ENCODE results near the gene CCDC177. TPM values are rescaled to one million over a fixed set of nuclear protein-coding genes. Genes with fewer than 3 reads are reported as not detected.

Gene CCDC177
- total and polyA plus RNA-seq, 4 donors: 0.08 TPM; not detected in 3

Other genes starting within 250 kb of the CCDC177 start
- gene ERH, start 176.6 kb downstream of the CCDC177 start, total RNA-seq: 10 to 100 TPM; 56.5 to 78.0 TPM
- gene ERH, start 176.6 kb downstream of the CCDC177 start, polyA plus RNA-seq: 10 to 100 TPM; 49.2 to 70.3 TPM
- gene SLC39A9, start 176.2 kb downstream of the CCDC177 start, total RNA-seq: 100 to 1,000 TPM in 1 of 2 donors, 10 to 100 TPM in 1; 55.6 to 140 TPM
- gene SLC39A9, start 176.2 kb downstream of the CCDC177 start, polyA plus RNA-seq: 10 to 100 TPM; 28.7 to 30.6 TPM
- gene PLEKHD1, start 90.1 kb downstream of the CCDC177 start, total RNA-seq: under 1 TPM; 0.05 to 0.08 TPM
- gene PLEKHD1, start 90.1 kb downstream of the CCDC177 start, polyA plus RNA-seq: under 1 TPM in 1 of 2 donors, not detected in 1; 0.06 TPM
- gene SUSD6, start 36.7 kb upstream of the CCDC177 start, total RNA-seq: 10 to 100 TPM in 1 of 2 donors, 1 to 10 TPM in 1; 7.9 to 10.8 TPM
- 1 to 10 TPM; 6.8 to 7.4 TPM for gene SUSD6, start 36.7 kb upstream of the CCDC177 start, polyA plus RNA-seq
- gene SRSF5, start 192.3 kb upstream of the CCDC177 start, total RNA-seq: 100 to 1,000 TPM in 1 of 2 donors, 10 to 100 TPM in 1; 74.4 to 254 TPM
- 100 to 1,000 TPM in 1 of 2 donors, 10 to 100 TPM in 1; 89.7 to 205 TPM for gene SRSF5, start 192.3 kb upstream of the CCDC177 start, polyA plus RNA-seq
- gene SLC10A1, start 222.4 kb upstream of the CCDC177 start, total RNA-seq: 10 to 100 TPM in 1 of 2 donors, 1 to 10 TPM in 1; 1.1 to 77.3 TPM
- gene SLC10A1, start 222.4 kb upstream of the CCDC177 start, polyA plus RNA-seq: 10 to 100 TPM; 52.2 to 68.5 TPM